IMR-90 (cell line): ENCODE results near the gene HNRNPH3. TPM values are rescaled to one million over a fixed set of nuclear protein-coding genes. Genes with fewer than 3 reads are reported as not detected.
"Not testable (repeated sequence)": the region's sequence is repeated elsewhere in the genome, so short reads cannot be mapped to it uniquely, and the experiment has no call there.

Experiments used
- ATAC-seq: fragments of 200-7000 bp; cut with Tn5 transposase; 2 replicates; pipeline ENCODE4 v1.9.1; 2020; ENCODE audit warnings: low read depth, mild to moderate bottlenecking, moderate library complexity
- BruUV-seq: library from RNA; stranded (reverse); fragments of 400-500 nt; replicated peaks from 2 replicates; lab custom pipeline; 2021; lab: Mats Ljungman, UMichigan
- CTCF ChIA-PET: fragments of 300-600 bp; formaldehyde crosslinking; extraction: SDS; loops from one replicate; lab custom pipeline; 2021; ENCODE audit warnings: antibody characterized with exemption; lab: Yijun Ruan, JAX
- POLR2A ChIA-PET: fragments of 300-600 bp; sonication (Branson Sonifier 250); formaldehyde crosslinking; loops from one replicate; lab custom pipeline; 2022; ENCODE audit warnings: antibody characterized with exemption; ENCODE audit not compliant: unreplicated experiment; lab: Charles Lee
- DNase-seq: peaks from one replicate; pipeline ENCODE4 v3.0.0; 2013
- H2AFZ ChIP-seq: replicated peaks from 2 replicates; pipeline ENCODE3; 2013; ENCODE audit warnings: low read length, mild to moderate bottlenecking; ENCODE audit not compliant: poor library complexity
- H2AK5ac ChIP-seq: 2 replicates; pipeline ENCODE4 v1.6.1; 2013; ENCODE audit warnings: low read depth, low read length, inconsistent platforms
- H2AK9ac ChIP-seq: replicated peaks from 2 replicates; pipeline ENCODE3; 2013; ENCODE audit warnings: mild to moderate bottlenecking, low read depth, low read length, moderate library complexity; ENCODE audit not compliant: poor library complexity
- H2BK120ac ChIP-seq: 2 replicates; pipeline ENCODE4 v1.6.1; 2013; ENCODE audit warnings: low read depth, low read length, inconsistent platforms
- H2BK15ac ChIP-seq: 3 replicates; pipeline ENCODE4 v1.6.1; 2013; ENCODE audit warnings: low read depth, low read length, inconsistent platforms
- H2BK20ac ChIP-seq: 2 replicates; pipeline ENCODE4 v1.6.1; 2013; ENCODE audit warnings: low read depth, mild to moderate bottlenecking, inconsistent platforms, low read length, moderate library complexity
- H2BK5ac ChIP-seq: 2 replicates; pipeline ENCODE4 v1.6.1; 2013; ENCODE audit warnings: mild to moderate bottlenecking, low read depth, low read length, inconsistent platforms; ENCODE audit not compliant: poor library complexity, severe bottlenecking
- H3K14ac ChIP-seq: replicated peaks from 2 replicates; pipeline ENCODE4 v1.6.1; 2013; ENCODE audit warnings: low read depth, low read length, inconsistent platforms
- H3K18ac ChIP-seq: 2 replicates; pipeline ENCODE4 v1.6.1; 2013; ENCODE audit warnings: low read depth, low read length, control low read depth
- H3K23ac ChIP-seq: 2 replicates; pipeline ENCODE4 v1.6.1; 2013; ENCODE audit warnings: low read depth, low read length, inconsistent platforms
- H3K27ac ChIP-seq: 2 replicates; pipeline ENCODE4 v1.5.1; 2013; ENCODE audit warnings: mild to moderate bottlenecking, control low read depth, low read length; ENCODE audit not compliant: insufficient read depth
- H3K27me3 ChIP-seq: 2 replicates; pipeline ENCODE4 v1.6.1; 2013; ENCODE audit warnings: low read length; ENCODE audit not compliant: control insufficient read depth, insufficient read depth
- H3K36me3 ChIP-seq: 2 replicates; pipeline ENCODE4 v1.6.1; 2013; ENCODE audit warnings: low read length, mixed read lengths; ENCODE audit not compliant: control insufficient read depth, insufficient read depth
- H3K4ac ChIP-seq: 2 replicates; pipeline ENCODE4 v1.6.1; 2013; ENCODE audit warnings: low read depth, low read length, inconsistent platforms
- H3K4me1 ChIP-seq: 2 replicates; pipeline ENCODE4 v1.6.1; 2013; ENCODE audit warnings: low read length, mixed read lengths; ENCODE audit not compliant: control insufficient read depth, insufficient read depth
- H3K4me2 ChIP-seq: 2 replicates; pipeline ENCODE4 v1.6.1; 2013; ENCODE audit warnings: low read depth, mild to moderate bottlenecking, control low read depth, low read length, moderate library complexity
- H3K4me3 ChIP-seq: 2 replicates; pipeline ENCODE4 v1.5.1; 2013; ENCODE audit warnings: low read depth, mild to moderate bottlenecking, control low read depth, low read length, moderate library complexity; ENCODE audit not compliant: insufficient read depth
- H3K56ac ChIP-seq: 2 replicates; pipeline ENCODE4 v1.6.1; 2013; ENCODE audit warnings: low read length, inconsistent platforms; ENCODE audit not compliant: insufficient read depth; ENCODE audit errors: extremely low read depth
- H3K79me1 ChIP-seq, 2 experiments: 2 replicates each; pipeline ENCODE4 v1.6.1; 2013; ENCODE audit warnings: low read length in 2 of 2, inconsistent platforms in 1 of 2, low read depth in 1 of 2
- H3K9ac ChIP-seq: 2 replicates; pipeline ENCODE4 v1.6.1; 2013; ENCODE audit warnings: low read depth, low read length, control low read depth
- H3K9me1 ChIP-seq: 2 replicates; pipeline ENCODE4 v1.6.1; 2013; ENCODE audit warnings: low read length, inconsistent platforms; ENCODE audit not compliant: insufficient read depth
- H3K9me3 ChIP-seq: 2 replicates; pipeline ENCODE4 v1.6.1; 2013; ENCODE audit warnings: low read length; ENCODE audit not compliant: control insufficient read depth, insufficient read depth
- H4K20me1 ChIP-seq: 2 replicates; pipeline ENCODE4 v1.6.1; 2013; ENCODE audit warnings: low read length, inconsistent platforms; ENCODE audit not compliant: insufficient read depth
- H4K5ac ChIP-seq: 2 replicates; pipeline ENCODE4 v1.6.1; 2013; ENCODE audit warnings: mild to moderate bottlenecking, low read depth, low read length, control low read depth
- H4K8ac ChIP-seq, 2 experiments: 2 replicates each; pipeline ENCODE4 v1.6.1; 2013; ENCODE audit warnings: low read depth in 2 of 2, low read length in 2 of 2, control low read depth in 1 of 2, inconsistent platforms in 1 of 2
- H4K91ac ChIP-seq: 2 replicates; pipeline ENCODE4 v1.6.1; 2013; ENCODE audit warnings: low read depth, low read length, inconsistent platforms; ENCODE audit not compliant: insufficient read depth
- WGBS, 2 experiments: methylation state at CpG; one replicate each; pipeline versions ENCODE4 v1.1.5 to v1.1.7; 2013; ENCODE audit warnings: missing lambda C conversion rate in 2 of 2; ENCODE audit not compliant: insufficient read length in 1 of 2; ENCODE audit errors: extremely low coverage in 2 of 2; 5-methylcytosine and 5-hydroxymethylcytosine counted together
- dilution Hi-C: fragments of 300-500 bp; cut with HindIII; formaldehyde crosslinking; loops from one replicate; pipeline ENCODE4 v1.14.3; 2018; ENCODE audit warnings: low sequenced_read_pairs; ENCODE audit not compliant: unreplicated experiment
- in situ Hi-C: fragments of 300-500 bp; cut with MboI; formaldehyde crosslinking; loops from 3 replicates; pipeline ENCODE4 v1.14.3; 2019; ENCODE audit warnings: low sequenced_read_pairs, inconsistent platforms, mixed read lengths
- intact Hi-C: fragments of 100-400 bp; cut with micrococcal nuclease; formaldehyde crosslinking; loops from 2 replicates; pipeline ENCODE4 v1.10.0; 2022
- polyA plus RNA-seq, 3 experiments: library from polyadenylated mRNA; depleted of rRNA; stranded (reverse); fragments of >200 nt; gene quantifications; 2 replicates each; pipeline ENCODE4 v1.2.3, GENCODE V29; 2012; ENCODE audit warnings: low replicate concordance in 1 of 3
- total RNA-seq: library from RNA; depleted of rRNA; stranded (reverse); fragments of >200 nt; gene quantifications from 2 replicates; pipeline ENCODE4 v1.2.3, GENCODE V29; 2012
- TF ChIP-seq, protein P1 (sequence below): fragments of 150-350 bp; IDR thresholded peaks from 2 replicates; pipeline ENCODE4 v1.6.1; 2016; ENCODE audit warnings: low read depth, mild to moderate bottlenecking, low read length, moderate library complexity, borderline replicate concordance
- TF ChIP-seq, protein P2 (sequence below): conservative IDR thresholded peaks from 2 replicates; pipeline ENCODE4 v1.5.1; 2012; ENCODE audit warnings: mild to moderate bottlenecking, low read depth, low read length, improper control_type of control experiment

Gene HNRNPH3
- total and polyA plus RNA-seq, 2 of the 4 experiments (the other 2 are of a cell fraction), result 10.6 to 142 TPM

DNA sequence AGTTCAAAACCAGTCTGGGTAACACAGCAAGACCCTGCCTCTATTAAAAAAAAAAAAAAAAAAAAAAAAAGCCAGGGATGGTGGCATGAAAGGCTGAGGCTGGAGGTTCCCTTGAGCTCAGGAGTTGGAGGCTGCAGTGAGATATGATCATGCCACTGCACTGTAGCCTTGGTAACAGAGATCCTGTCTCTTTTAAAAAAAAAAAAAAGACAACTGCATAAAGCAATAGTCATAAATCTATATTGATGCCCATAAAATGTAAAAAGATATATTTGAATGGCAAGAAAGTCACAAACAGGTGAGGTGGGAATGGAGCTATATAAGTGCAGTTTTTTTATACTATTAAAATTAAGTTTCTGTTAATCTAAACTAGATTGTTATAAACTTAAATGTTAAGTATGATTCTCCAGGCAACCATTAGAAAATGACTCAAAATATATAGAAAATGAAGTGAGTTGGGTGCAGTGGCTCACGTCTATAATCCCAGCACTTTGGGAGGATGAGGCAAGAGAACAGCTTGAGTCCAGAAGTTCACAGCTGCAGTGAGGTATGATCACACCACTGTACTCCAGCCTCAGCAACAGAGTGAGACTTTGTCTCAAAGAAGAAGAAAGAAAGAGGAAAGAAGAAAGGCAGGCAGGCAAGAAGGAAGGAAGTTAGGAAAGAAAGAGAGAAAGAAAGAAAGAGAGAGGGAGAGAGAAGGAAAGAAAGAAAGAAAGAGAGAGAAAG, 13.4 kb upstream of the HNRNPH3 start:
- no peak overlapping the region for H2BK120ac ChIP-seq
- dilution Hi-C loops, result no loop called here
- H3K27me3 ChIP-seq, result no peaks in the 10 kb centered on the region
- no CpG with 5 or more reads among the region's 1 CpG for WGBS, 2 experiments
- H4K20me1 ChIP-seq, result no peaks in the 10 kb centered on the region
- H2BK20ac ChIP-seq, result no peak overlapping the region
- H2AK5ac ChIP-seq, result no peak overlapping the region
- no peak overlapping the region for H3K9ac ChIP-seq
- no peak overlapping the region for H3K18ac ChIP-seq
- H4K5ac ChIP-seq, result no peak overlapping the region
- no peak overlapping the region for H2AK9ac ChIP-seq
- ATAC-seq (no peak), DNase-seq (no peak)
- H3K56ac ChIP-seq, result no peak overlapping the region
- in situ Hi-C loops, result no loop called here
- H3K4me2 ChIP-seq, result no peak overlapping the region
- H3K4ac ChIP-seq, result no peak overlapping the region
- BruUV-seq, result no TSS peak
- H2BK15ac ChIP-seq, result no peak overlapping the region
- CTCF ChIA-PET, result no interaction called here
- TF ChIP-seq, protein P1, sequence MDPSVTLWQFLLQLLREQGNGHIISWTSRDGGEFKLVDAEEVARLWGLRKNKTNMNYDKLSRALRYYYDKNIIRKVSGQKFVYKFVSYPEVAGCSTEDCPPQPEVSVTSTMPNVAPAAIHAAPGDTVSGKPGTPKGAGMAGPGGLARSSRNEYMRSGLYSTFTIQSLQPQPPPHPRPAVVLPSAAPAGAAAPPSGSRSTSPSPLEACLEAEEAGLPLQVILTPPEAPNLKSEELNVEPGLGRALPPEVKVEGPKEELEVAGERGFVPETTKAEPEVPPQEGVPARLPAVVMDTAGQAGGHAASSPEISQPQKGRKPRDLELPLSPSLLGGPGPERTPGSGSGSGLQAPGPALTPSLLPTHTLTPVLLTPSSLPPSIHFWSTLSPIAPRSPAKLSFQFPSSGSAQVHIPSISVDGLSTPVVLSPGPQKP, result no peak
- TF ChIP-seq, protein P2, sequence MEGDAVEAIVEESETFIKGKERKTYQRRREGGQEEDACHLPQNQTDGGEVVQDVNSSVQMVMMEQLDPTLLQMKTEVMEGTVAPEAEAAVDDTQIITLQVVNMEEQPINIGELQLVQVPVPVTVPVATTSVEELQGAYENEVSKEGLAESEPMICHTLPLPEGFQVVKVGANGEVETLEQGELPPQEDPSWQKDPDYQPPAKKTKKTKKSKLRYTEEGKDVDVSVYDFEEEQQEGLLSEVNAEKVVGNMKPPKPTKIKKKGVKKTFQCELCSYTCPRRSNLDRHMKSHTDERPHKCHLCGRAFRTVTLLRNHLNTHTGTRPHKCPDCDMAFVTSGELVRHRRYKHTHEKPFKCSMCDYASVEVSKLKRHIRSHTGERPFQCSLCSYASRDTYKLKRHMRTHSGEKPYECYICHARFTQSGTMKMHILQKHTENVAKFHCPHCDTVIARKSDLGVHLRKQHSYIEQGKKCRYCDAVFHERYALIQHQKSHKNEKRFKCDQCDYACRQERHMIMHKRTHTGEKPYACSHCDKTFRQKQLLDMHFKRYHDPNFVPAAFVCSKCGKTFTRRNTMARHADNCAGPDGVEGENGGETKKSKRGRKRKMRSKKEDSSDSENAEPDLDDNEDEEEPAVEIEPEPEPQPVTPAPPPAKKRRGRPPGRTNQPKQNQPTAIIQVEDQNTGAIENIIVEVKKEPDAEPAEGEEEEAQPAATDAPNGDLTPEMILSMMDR, result no peak
- peaks cover 8% of the 10 kb centered on the region for H3K9me3 ChIP-seq
- no peak overlapping the region for H3K4me3 ChIP-seq
- H3K27ac ChIP-seq, result no peak overlapping the region
- H3K4me1 ChIP-seq, result no peaks in the 10 kb centered on the region
- no peak overlapping the region for H2BK5ac ChIP-seq
- no peak overlapping the region for H4K8ac ChIP-seq
- H3K9me1 ChIP-seq, result no peaks in the 10 kb centered on the region
- H3K14ac ChIP-seq, result no peak overlapping the region
- no peak overlapping the region for H2AFZ ChIP-seq
- POLR2A ChIA-PET, result no interaction called here
- intact Hi-C loops, result no loop called here
- H3K79me1 ChIP-seq, result no peaks in the 10 kb centered on the region; a peak in 1 of 4 replicates
- no peak overlapping the region for H4K91ac ChIP-seq
- H3K23ac ChIP-seq, result no peak overlapping the region
- no peaks in the 10 kb centered on the region for H3K36me3 ChIP-seq

DNA sequence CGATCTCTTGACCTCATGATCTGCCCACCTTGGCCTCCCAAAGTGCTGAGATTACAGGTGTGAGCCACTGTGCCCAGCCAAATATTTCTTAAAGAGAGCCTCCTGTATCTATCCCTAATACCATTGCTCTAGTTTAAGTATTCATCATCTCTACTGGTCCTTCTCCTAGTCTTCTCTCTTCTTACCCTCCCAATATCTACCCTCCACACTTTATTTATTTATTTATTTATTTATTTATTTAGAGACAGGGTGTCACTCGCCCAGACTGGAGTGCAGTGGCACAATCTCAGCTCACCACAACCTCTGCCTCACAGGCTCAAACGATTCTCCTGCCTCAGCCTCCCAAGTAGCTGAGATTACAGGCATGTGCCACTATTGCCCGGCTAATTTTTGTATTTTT, 7.5 kb upstream of the HNRNPH3 start:
- H2AK5ac ChIP-seq, H3K9me1 ChIP-seq, H3K56ac ChIP-seq, H4K20me1 ChIP-seq, H4K5ac ChIP-seq, H3K14ac ChIP-seq, ATAC-seq, H4K91ac ChIP-seq, POLR2A ChIA-PET, H3K9ac ChIP-seq, H3K9me3 ChIP-seq, H3K23ac ChIP-seq, H3K36me3 ChIP-seq, H2AFZ ChIP-seq, H3K4ac ChIP-seq, CTCF ChIA-PET, H2BK5ac ChIP-seq, BruUV-seq, H2BK20ac ChIP-seq, DNase-seq, H2BK15ac ChIP-seq, dilution Hi-C loops, H4K8ac ChIP-seq, H3K27ac ChIP-seq, in situ Hi-C loops, H3K4me3 ChIP-seq, H3K4me2 ChIP-seq, H3K27me3 ChIP-seq, H2BK120ac ChIP-seq, H2AK9ac ChIP-seq, intact Hi-C loops, H3K79me1 ChIP-seq, H3K18ac ChIP-seq, H3K4me1 ChIP-seq: not testable (repeated sequence)
- 100% methylated on average over 1 of the region's 4 CpGs; no CpG with 5 or more reads in 1 of the 2 experiments for WGBS, 2 experiments
